ENCODE data around the gene CWC27. TPM values are rescaled to one million over a fixed set of nuclear protein-coding genes. Genes with fewer than 3 reads are reported as not detected.

Gene CWC27
- polyA plus RNA-seq, 1 experiment = 39.5 TPM

DNA sequence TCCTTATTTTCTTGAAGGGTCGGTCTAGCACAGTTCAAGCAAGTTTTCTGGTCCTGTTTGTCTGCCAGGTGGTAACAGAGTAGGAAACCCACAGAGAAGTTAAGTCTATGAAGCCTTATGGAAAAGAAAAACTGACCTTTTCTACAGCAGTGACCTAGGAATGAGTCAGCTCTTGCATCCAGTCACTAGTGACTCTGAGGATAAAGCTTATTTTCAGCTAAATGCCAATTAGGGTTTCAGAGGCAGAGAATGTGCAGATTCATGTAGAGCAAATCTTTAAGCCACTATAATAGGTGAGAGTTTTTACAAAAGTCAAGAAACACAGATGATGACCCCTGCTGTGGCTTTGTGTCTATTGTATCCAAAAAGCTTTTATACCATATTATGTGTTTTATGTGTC is 100.7 kb downstream of the CWC27 start:
- ChIA-PET CTCF (interaction anchor here (1.3 kb wide), 1 partner anchor 60 kb away, joined by 3 read pairs; no protein-coding TSS in a partner anchor), POLR2A (interaction anchor here (0.6 kb wide), 1 partner anchor 611 kb away, joined by 5 read pairs; no protein-coding TSS in a partner anchor)
- peak; percentile 27 for DNase-seq (ENCODE audit: low read depth, low spot score)
- Histone ChIP-seq H3K4me3 (ENCODE audit: low read depth, low read length) (no peak overlapping the region), H3K9me3 (ENCODE audit: control insufficient read depth, insufficient read depth, low read length) (no peaks in the 10 kb centered on the region), H3K27ac (ENCODE audit: low read depth, low read length) (peak overlapping the region; percentile 39), H3K27me3 (ENCODE audit: control insufficient read depth, insufficient read depth, low read length) (no peaks in the 10 kb centered on the region)
- TF ChIP-seq, protein P1, sequence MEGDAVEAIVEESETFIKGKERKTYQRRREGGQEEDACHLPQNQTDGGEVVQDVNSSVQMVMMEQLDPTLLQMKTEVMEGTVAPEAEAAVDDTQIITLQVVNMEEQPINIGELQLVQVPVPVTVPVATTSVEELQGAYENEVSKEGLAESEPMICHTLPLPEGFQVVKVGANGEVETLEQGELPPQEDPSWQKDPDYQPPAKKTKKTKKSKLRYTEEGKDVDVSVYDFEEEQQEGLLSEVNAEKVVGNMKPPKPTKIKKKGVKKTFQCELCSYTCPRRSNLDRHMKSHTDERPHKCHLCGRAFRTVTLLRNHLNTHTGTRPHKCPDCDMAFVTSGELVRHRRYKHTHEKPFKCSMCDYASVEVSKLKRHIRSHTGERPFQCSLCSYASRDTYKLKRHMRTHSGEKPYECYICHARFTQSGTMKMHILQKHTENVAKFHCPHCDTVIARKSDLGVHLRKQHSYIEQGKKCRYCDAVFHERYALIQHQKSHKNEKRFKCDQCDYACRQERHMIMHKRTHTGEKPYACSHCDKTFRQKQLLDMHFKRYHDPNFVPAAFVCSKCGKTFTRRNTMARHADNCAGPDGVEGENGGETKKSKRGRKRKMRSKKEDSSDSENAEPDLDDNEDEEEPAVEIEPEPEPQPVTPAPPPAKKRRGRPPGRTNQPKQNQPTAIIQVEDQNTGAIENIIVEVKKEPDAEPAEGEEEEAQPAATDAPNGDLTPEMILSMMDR (IDR thresholded peaks at IDR 0.05; ENCODE audit: low read depth, low read length) = no peak

DNA sequence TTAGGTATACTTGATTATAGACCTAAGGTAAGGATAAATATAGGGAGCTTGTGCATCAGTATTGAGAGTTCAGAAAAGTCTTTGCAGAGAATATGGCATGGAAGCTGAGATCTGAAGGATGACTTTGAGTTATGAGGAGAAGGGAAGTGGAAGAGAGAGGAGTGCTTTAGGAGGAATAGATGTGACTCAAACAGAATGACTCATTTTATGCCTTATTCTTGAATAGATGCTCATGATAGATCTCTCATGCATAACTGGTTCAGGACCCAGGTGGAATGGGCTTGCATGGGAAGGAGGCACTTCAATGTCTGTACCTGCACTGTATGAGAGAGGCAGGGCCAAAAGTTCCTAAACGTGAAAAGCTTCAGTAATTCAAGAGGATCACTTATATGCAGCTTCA is 103.3 kb downstream of the CWC27 start:
- ChIA-PET POLR2A (no interaction called here), CTCF (interaction anchor here (1.5 kb wide), 1 partner anchor 611 kb away, joined by 4 read pairs; no protein-coding TSS in a partner anchor)
- no peak for DNase-seq (ENCODE audit: low read depth, low spot score)
- Histone ChIP-seq H3K4me3 (ENCODE audit: low read depth, low read length) (no peak overlapping the region), H3K27ac (ENCODE audit: low read depth, low read length) (no peak overlapping the region), H3K27me3 (ENCODE audit: control insufficient read depth, insufficient read depth, low read length) (no peaks in the 10 kb centered on the region), H3K9me3 (ENCODE audit: control insufficient read depth, insufficient read depth, low read length) (no peaks in the 10 kb centered on the region)
- TF ChIP-seq, protein P1 (IDR thresholded peaks at IDR 0.05; ENCODE audit: low read depth, low read length) = no peak

DNA sequence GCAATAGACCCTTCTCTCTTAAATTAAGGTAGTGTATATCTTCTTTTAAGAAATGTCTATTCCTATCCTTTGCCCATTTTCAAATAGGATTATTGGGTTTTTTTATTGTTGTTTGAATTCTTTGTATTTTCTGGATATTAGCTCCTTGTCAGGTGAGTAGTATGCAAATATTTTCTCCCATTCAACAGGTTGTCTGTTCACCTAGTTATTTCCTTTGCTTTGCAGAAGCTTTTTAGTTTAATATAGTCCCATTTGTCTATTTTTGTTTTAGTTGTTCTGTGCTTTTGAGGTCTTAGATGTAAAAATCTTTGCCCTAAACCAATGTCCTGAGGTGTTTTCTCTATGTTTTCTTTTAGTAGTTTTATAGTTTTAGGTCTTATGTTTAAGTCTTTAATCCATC is 104.7 kb downstream of the CWC27 start:
- CTCF ChIA-PET = no interaction called here
- no peaks in the 10 kb centered on the region for H3K27me3 ChIP-seq (ENCODE audit: control insufficient read depth, insufficient read depth, low read length)
- H3K4me3 ChIP-seq (ENCODE audit: low read depth, low read length) = no peak overlapping the region
- H3K9me3 ChIP-seq (ENCODE audit: control insufficient read depth, insufficient read depth, low read length) = no peaks in the 10 kb centered on the region
- POLR2A ChIA-PET = no interaction called here
- no peak overlapping the region for H3K27ac ChIP-seq (ENCODE audit: low read depth, low read length)
- TF ChIP-seq, protein P1 (IDR thresholded peaks at IDR 0.05; ENCODE audit: low read depth, low read length) = no peak
- no peak for DNase-seq (ENCODE audit: low read depth, low spot score)

DNA sequence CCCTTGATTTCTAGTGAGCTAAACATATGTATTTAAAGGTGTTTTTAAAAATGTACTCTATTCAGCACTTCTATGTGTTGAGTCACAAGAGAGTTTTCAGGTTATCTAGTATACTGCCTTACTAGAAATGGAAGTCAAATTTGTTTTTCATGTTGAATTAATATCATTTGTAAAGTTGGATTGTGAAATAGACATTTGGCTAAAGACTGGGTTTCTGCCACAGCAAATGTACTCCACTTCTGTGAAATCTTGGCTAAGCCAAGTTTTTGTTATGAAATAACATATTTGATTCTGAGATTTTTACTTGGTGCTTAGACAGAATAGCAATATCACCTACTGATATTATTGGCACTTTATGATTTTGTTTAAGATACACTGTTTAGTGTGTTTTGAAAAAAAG is 106.0 kb downstream of the CWC27 start:
- Histone ChIP-seq H3K9me3 (ENCODE audit: control insufficient read depth, insufficient read depth, low read length) (no peaks in the 10 kb centered on the region), H3K27me3 (ENCODE audit: control insufficient read depth, insufficient read depth, low read length) (no peaks in the 10 kb centered on the region), H3K4me3 (ENCODE audit: low read depth, low read length) (no peak overlapping the region), H3K27ac (ENCODE audit: low read depth, low read length) (no peak overlapping the region)
- POLR2A ChIA-PET = no interaction called here
- no peak for DNase-seq (ENCODE audit: low read depth, low spot score)
- TF ChIP-seq, protein P1 (IDR thresholded peaks at IDR 0.05; ENCODE audit: low read depth, low read length) = no peak
- CTCF ChIA-PET = no interaction called here

DNA sequence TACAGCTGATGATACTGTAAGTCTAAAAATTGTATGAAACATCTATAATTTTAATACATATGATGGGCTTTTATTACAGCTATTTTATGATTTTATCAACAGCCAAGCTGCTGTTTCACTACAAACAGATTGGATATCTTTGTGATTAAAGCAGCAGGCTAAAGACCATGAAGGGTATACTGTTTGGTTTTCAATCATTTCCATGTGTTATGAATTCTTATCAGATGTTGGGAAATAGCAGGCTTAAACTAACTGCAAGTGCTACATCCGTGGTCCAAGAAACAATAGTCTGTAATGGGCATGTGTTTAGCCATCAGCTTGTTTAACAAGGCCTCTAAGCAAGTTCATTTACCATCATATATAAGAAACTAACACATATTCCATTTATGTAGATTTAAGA is 107.5 kb downstream of the CWC27 start:
- no peak overlapping the region for H3K4me3 ChIP-seq (ENCODE audit: low read depth, low read length)
- H3K27me3 ChIP-seq (ENCODE audit: control insufficient read depth, insufficient read depth, low read length) = no peaks in the 10 kb centered on the region
- POLR2A ChIA-PET = no interaction called here
- no peaks in the 10 kb centered on the region for H3K9me3 ChIP-seq (ENCODE audit: control insufficient read depth, insufficient read depth, low read length)
- H3K27ac ChIP-seq (ENCODE audit: low read depth, low read length) = no peak overlapping the region
- CTCF ChIA-PET = interaction anchor here (1.1 kb wide), 1 partner anchor 67 kb away, joined by 3 read pairs; no protein-coding TSS in a partner anchor
- TF ChIP-seq, protein P1 (IDR thresholded peaks at IDR 0.05; ENCODE audit: low read depth, low read length) = no peak
- no peak for DNase-seq (ENCODE audit: low read depth, low spot score)

All from AG04450 (cell line).